ENCODE measurements around the gene C1QA.
A peak's percentile ranks its signal among the peaks of the same experiment; 100 is the strongest.

Gene C1QA

DNA sequence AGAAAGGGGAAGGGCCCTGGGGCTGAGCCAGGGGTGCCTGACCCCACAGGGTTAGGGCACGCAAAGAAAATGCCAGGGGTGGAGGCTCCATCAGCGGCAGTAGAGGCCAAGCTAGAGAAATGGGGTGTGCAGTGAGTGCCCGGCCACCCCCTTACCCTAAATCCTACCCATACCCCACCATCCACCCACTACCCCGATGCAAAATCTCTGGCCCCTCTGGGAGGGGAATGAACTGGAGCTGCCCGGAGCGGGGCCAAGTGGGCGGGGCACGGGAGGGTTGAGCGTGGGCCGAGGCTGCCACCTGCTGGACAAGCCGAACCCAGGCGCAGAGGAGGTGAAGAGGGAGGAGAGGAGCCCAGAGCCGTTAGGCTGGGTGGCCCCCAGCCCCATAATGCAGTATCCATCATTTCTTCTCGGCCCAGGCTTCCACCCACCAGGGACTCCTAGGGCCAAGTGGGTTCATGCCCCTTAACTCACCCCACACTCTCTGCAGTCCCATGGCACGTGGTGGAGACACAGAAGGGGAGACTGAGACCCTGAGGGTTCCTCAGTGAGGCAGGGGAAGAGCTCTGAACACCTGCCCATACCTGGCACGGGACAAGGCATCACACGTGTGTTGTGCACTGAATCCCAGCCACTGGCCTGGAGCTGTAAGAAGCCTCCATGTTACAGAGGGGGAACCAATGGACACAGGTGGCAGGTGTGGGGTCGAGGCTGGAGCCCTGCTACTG is 5.6 kb downstream of the C1QA start:
- FAIRE-seq: no peak

DNA sequence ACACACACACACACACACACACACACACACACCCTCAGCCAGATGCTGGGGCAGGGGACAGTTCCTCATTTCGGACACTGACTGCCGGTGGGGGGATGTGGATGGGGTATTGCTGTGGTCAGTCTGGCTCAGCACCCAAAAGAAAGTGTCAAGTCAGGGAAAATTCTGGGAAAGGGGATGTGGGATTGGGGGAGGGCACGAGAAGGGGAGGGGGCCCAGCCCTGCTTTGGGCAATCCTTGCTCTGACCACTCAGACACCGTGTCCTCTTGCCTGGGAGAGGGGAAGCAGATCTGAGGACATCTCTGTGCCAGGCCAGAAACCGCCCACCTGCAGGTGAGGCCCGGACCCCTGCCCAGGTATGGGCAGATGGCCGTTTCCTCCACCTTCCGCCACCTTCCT is 7.0 kb downstream of the C1QA start, which contains the start of gene C1QC:
C1QC (plus strand) TSS at position 253 of the 400 bp plus-strand sequence. CDS start 391 bp downstream, outside the sequence.
- no peak for FAIRE-seq
- no peak for DNase-seq (ENCODE audit: insufficient read length, low spot score)
- TF ChIP-seq POLR2A (IDR thresholded peaks at IDR 0.05; ENCODE audit: low read depth, low read length): no peak

More for the DNA sequence above, 5.6 kb downstream of the C1QA start:
- TF ChIP-seq POLR2A (IDR thresholded peaks at IDR 0.05; ENCODE audit: low read depth, low read length): no peak
- peak; percentile 55 for DNase-seq (ENCODE audit: insufficient read length, low spot score)

DNA sequence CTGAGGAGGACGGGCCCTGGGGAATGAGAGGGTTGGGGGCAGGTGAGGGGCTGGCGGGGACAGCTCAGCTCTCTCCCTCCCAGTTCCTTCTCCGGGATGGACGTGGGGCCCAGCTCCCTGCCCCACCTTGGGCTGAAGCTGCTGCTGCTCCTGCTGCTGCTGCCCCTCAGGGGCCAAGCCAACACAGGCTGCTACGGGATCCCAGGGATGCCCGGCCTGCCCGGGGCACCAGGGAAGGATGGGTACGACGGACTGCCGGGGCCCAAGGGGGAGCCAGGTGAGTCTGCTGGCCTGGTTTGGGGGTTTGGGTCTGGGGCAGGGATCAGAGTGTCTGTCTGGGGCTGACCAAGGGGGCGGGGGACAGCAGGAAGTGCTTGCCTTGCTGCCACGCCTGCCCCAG is 7.5 kb downstream of the C1QA start:
- no peak for DNase-seq (ENCODE audit: insufficient read length, low spot score)
- TF ChIP-seq POLR2A (IDR thresholded peaks at IDR 0.05; ENCODE audit: low read depth, low read length): no peak
- no peak for FAIRE-seq

DNA sequence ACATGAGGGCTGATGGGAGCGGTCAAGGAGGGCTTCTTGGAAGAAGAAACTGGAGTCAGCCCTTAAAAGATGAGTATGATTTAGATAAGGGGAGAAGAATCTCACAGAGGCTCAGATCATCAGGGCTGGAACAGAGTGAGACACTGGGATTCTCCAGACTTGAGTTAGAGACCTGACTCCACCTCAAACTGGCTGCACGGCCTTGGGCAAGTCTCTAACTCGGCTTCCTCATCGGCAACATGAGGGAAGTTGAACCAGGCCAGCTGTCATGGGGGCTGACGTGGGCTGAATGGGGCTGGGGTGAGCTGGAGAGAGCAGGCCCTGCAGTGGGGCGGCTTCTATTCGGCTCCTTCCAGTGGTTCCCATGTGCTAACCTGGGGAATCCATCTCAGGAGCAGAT is 9.5 kb downstream of the C1QA start:
- no peak for DNase-seq (ENCODE audit: insufficient read length, low spot score)
- TF ChIP-seq POLR2A (IDR thresholded peaks at IDR 0.05; ENCODE audit: low read depth, low read length): no peak
- FAIRE-seq: no peak

DNA sequence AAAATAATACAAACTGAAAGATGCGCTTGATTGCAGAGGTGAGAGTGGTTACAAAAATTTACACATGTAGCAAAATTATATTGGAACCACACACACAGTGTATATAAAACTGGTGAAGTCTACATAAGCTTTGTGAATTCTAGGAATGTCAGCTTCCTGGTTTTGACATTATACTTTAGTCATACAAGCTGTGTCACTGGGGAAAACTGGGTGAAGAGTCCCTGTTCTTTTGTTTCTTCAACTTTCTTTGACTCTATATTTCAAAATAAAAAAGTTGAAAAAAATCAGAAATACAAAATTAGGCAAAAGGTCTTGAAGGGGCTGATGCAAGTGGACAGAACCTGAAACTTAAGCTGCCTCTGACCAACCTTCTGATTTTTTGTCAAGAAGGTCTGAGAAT is 10.0 kb downstream of the C1QA start:
- DNase-seq (ENCODE audit: insufficient read length, low spot score) (no peak), FAIRE-seq (no peak)
- TF ChIP-seq POLR2A (IDR thresholded peaks at IDR 0.05; ENCODE audit: low read depth, low read length): no peak

DNA sequence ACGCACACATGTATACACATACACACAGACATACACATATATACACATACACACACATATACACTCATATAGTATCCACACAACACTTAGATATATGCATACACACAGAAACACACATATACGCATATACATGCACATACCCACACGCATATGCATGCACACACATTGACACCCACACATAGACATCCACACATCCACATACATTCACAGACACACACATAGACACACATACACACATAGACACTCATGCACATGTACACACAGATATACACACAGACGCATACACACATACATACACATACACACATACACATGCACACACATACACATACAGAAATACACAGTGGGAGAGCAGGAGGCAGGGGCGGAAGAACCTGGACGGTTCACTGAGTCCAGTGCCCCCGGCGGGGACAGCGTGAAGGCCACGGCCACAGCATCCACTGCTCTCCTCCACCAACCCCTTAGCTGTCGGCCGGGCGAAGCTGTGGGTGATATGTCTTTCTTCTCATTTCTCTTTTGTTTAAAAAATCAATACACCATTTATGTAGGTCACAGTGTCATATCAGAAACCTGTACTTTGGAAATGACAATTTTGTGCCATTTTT is 13.8 kb downstream of the C1QA start:
- FAIRE-seq (no peak), DNase-seq (ENCODE audit: insufficient read length, low spot score) (no peak)

DNA sequence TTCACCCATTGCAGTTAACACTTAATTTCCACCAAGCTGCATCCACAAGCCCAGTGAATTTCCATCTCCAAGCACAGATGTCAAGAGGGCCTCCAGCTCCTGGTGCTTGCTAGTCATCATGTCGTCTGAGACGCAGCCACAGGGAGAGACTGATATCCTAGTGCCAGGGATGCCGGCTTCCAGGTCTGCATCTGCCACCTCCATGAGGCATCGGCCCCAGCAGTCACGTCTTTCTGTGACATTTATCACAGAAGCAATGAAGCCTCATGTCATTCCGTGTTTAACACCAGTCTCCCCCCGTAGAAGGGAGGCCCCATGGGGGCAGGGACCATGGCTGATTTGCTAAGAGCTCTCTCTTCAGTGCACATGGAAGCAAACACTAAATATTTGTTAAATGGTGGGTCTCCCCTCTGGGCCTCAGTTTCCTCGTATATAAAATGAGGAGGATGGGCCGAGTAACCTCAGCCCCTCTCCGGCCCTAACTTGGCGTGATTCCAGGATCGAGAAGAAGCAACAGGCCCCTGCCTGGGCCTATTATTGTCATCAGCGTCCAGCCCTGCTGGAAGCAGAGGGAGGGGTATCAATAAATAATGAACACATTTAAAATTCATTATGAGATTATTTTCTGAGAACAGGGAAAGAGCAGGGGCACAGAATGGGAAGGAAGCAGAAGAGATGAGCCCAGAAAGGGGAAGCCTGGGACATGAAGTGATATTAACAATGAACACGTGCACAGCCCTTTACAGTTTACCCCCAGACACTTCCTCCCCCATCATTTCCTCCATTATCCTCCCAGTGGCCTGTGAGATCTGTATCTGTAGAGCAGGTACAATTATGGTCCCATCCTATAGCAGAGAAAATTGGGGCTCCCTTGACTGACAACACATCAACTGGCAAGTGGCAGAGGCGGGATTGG is 15.8 kb downstream of the C1QA start:
- no peak for FAIRE-seq

More for the DNA sequence above, 13.8 kb downstream of the C1QA start:
- no peak for TF ChIP-seq POLR2A (IDR thresholded peaks at IDR 0.05; ENCODE audit: low read depth, low read length)

DNA sequence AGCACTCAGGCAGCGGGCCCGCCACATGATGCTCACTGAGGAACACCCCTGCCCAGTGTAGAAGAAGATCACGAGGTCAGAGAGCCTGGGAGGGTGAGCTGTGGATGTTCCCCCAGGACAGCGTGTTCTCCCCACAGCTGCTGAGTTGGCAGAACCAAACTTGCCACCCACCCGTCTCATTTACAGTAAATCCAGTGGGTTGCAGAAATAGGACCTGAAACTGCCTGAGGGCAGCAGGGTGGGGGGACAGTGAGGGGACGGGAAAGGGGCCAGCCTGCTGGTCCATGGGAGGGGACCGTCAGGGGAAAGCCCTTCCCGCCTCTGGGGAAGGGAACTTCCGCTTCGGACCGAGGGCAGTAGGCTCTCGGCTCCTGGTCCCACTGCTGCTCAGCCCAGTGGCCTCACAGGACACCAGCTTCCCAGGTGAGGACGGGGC is 16.5 kb downstream of the C1QA start, which contains the start of gene C1QB:
C1QB (plus strand) TSS at position 356 of the 436 bp plus-strand sequence. CDS start 6,227 bp downstream, outside the sequence.
- no peak for FAIRE-seq
- TF ChIP-seq POLR2A (IDR thresholded peaks at IDR 0.05; ENCODE audit: low read depth, low read length): no peak

More for the DNA sequence above, 15.8 kb downstream of the C1QA start:
- DNase-seq (ENCODE audit: insufficient read length, low spot score): no peak
- TF ChIP-seq POLR2A (IDR thresholded peaks at IDR 0.05; ENCODE audit: low read depth, low read length): no peak

DNA sequence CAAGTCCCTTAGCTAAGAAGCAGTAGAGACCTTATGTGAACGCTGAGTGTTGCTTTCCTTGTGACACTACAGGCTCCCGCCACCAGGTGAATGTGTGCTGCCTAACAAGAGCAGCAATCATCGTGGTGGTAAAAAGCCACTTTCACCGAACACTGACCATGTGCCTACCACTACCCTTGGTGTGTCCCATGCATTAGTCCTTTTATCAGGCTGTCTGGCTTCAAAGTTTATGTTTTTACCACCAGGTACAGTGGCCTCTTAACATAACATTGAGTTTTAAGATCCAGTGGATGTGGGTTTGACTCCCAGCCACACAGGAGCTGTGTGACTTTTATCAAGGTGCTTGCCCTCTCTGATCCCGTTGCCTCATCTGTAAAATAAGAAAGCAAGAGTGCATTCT is 18.3 kb downstream of the C1QA start:
- no peak for DNase-seq (ENCODE audit: insufficient read length, low spot score)
- FAIRE-seq: no peak
- no peak for TF ChIP-seq POLR2A (IDR thresholded peaks at IDR 0.05; ENCODE audit: low read depth, low read length)

More for the DNA sequence above, 16.5 kb downstream of the C1QA start, which contains the start of gene C1QB:
- DNase-seq (ENCODE audit: insufficient read length, low spot score): no peak

DNA sequence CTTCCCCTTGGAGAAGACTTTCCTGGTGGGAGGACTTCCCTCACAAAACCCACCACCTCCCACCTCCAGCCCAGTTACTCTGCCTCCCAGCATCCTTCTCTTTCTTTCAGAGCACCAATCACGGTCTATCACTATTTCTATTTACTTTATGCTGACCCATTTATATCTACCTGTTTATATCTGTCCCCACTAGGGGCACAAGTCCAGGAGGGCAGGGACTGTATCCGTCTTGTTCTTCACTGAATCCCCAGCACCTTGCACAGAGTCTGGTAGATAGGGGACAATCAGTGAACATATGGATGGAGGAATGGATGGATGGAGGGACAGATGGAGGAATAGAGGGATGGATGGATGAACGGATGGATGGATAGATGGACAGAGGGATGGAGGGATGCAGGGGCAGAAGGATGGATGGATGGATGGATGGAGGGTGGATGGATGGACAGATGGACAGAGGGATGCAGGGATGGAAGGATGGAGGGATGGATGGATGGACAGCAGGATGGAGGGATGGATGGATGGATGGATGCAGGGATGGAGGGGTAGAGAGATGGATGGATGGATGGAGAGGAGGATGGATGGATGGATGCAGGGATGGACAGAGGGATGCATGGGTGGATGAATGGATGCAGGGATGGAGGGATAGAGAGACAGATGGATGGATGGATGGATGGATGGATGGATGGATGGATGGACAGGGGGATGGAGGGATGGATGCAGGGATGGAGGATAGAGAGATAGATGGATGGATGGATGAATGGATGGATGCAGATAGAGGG is 22.1 kb downstream of the C1QA start:
- DNase-seq (ENCODE audit: insufficient read length, low spot score) (no peak), FAIRE-seq (no peak)
- TF ChIP-seq POLR2A (IDR thresholded peaks at IDR 0.05; ENCODE audit: low read depth, low read length): no peak

DNA sequence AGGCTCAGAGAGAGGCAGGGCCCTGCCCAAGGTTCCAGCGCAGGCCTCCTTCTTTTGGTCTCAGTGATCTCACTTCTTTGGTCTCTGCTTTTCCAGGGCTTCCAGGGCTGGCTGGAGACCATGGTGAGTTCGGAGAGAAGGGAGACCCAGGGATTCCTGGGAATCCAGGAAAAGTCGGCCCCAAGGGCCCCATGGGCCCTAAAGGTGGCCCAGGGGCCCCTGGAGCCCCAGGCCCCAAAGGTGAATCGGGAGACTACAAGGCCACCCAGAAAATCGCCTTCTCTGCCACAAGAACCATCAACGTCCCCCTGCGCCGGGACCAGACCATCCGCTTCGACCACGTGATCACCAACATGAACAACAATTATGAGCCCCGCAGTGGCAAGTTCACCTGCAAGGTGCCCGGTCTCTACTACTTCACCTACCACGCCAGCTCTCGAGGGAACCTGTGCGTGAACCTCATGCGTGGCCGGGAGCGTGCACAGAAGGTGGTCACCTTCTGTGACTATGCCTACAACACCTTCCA is 24.4 kb downstream of the C1QA start:
- DNase-seq (ENCODE audit: insufficient read length, low spot score): no peak
- TF ChIP-seq POLR2A (IDR thresholded peaks at IDR 0.05; ENCODE audit: low read depth, low read length): no peak
- no peak for FAIRE-seq

DNA sequence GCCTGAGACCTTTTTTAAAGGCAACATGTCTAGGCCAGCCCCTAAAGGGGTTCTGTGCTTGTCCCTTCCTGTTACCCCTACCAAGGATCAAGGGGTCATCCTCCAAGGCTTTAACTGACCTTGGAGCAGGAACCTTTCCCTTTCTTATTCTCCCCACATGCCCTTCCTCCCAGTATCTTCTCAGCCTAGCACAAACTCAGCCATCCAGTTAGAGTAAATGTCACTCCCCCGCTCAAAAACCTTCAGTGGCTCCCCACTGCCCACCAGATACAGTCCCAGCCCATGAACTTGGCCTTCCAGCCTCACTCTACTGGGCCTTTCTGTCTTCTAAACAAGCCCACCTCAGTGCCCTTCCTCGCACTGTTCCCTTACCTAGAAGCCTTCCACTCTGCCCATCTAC is 25.5 kb downstream of the C1QA start:
- FAIRE-seq: no peak
- no peak for DNase-seq (ENCODE audit: insufficient read length, low spot score)
- no peak for TF ChIP-seq POLR2A (IDR thresholded peaks at IDR 0.05; ENCODE audit: low read depth, low read length)

DNA sequence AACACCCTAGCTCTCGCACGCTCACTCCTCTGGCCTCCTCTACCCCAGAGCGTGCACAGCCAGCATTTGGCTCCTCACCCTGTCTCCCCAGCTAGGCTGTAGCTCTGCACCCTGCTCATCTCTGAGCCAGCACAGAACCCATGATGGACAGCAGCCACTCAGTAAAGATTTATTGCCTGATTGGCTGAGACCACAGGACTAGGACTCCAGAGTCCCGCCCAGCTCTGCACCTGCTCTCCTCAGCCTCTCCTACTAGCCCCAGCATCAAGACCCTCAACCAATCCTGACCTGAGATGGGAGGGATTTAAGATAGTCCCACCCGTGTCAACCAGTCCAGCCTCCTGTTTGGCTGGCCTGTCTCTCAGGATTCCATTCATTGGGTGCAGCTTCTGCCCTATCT is 25.9 kb downstream of the C1QA start:
- no peak for TF ChIP-seq POLR2A (IDR thresholded peaks at IDR 0.05; ENCODE audit: low read depth, low read length)
- FAIRE-seq: no peak
- peak; percentile 29 for DNase-seq (ENCODE audit: insufficient read length, low spot score)

Data from H54 (cell line).